Endothelial cell of umbilical vein (primary cell): ENCODE results near the gene CXXC5. TPM values are rescaled to one million over a fixed set of nuclear protein-coding genes. Genes with fewer than 3 reads are reported as not detected.
"Not testable (repeated sequence)": the region's sequence is repeated elsewhere in the genome, so short reads cannot be mapped to it uniquely, and the experiment has no call there.

Experiments
- BruUV-seq: library from RNA; stranded (reverse); fragments of 400-500 nt; replicated peaks from 2 replicates; lab custom pipeline; 2021; lab: Mats Ljungman, UMichigan
- CTCF ChIA-PET: fragments of 300-600, 350-600 bp; sonication (Branson Sonifier 250); formaldehyde crosslinking; loops from one replicate; lab custom pipeline; 2021; ENCODE audit warnings: antibody characterized with exemption, inconsistent platforms; lab: Charles Lee
- POLR2A ChIA-PET: fragments of 300-600, 350-600 bp; sonication (Branson Sonifier 250); formaldehyde crosslinking; loops from one replicate; lab custom pipeline; 2021; ENCODE audit warnings: antibody characterized with exemption, inconsistent platforms; lab: Charles Lee
- DNase-seq: peaks from one replicate; pipeline ENCODE4 v3.0.0-alpha.2; 2011; ENCODE audit warnings: low read depth, low spot score
- FAIRE-seq: peaks from 2 replicates; lab custom pipeline; 2011; peaks lifted over from hg19 to GRCh38; lab: Jason Lieb, UNC
- H2AFZ ChIP-seq: 2 replicates; pipeline ENCODE4 v1.6.0; 2012; ENCODE audit warnings: low read depth, low read length, control low read depth, inconsistent platforms
- H3K27ac ChIP-seq: 2 replicates; pipeline ENCODE4 v1.5.1; 2011; ENCODE audit warnings: low read depth, mild to moderate bottlenecking, control low read depth, low read length, moderate library complexity; ENCODE audit not compliant: insufficient read depth
- H3K27me3 ChIP-seq, 2 experiments: 2 replicates each; pipeline versions ENCODE4 v1.6.0 to v1.6.1; 2011; ENCODE audit warnings: low read length in 2 of 2, mixed read lengths in 1 of 2; ENCODE audit not compliant: control insufficient read depth in 2 of 2, insufficient read depth in 2 of 2
- H3K36me3 ChIP-seq, 2 experiments: 2 replicates in 1 of 2; 3 replicates in 1 of 2; pipeline ENCODE4 v1.5.1; 2011; ENCODE audit warnings: low read length in 2 of 2, mild to moderate bottlenecking in 1 of 2, moderate library complexity in 1 of 2; ENCODE audit not compliant: control insufficient read depth in 2 of 2, insufficient read depth in 2 of 2; ENCODE audit errors: extremely low read depth in 1 of 2
- H3K4me1 ChIP-seq: 3 replicates; pipeline ENCODE4 v1.5.1; 2011; ENCODE audit warnings: mild to moderate bottlenecking, low read length; ENCODE audit not compliant: control insufficient read depth, insufficient read depth; ENCODE audit errors: extremely low read depth
- H3K4me2 ChIP-seq: 2 replicates; pipeline ENCODE4 v1.6.1; 2011; ENCODE audit warnings: low read length, control low read depth, mixed read lengths; ENCODE audit not compliant: insufficient read depth
- H3K4me3 ChIP-seq, 3 experiments: fragments of 200-600 bp in 1 of 3; sonication (generic), shearing (Covaris generic) in 1 of 3; replicated peaks in 1 of 3; 2 replicates each; pipeline ENCODE4 v1.5.1; 2011 to 2016; ENCODE audit warnings: control low read depth in 3 of 3, low read length in 3 of 3, mild to moderate bottlenecking in 2 of 3, inconsistent platforms in 1 of 3, low read depth in 1 of 3, moderate library complexity in 1 of 3; ENCODE audit not compliant: insufficient read depth in 1 of 3
- H3K79me2 ChIP-seq: 2 replicates; pipeline ENCODE4 v1.6.0; 2012; ENCODE audit warnings: low read length, inconsistent platforms; ENCODE audit not compliant: control insufficient read depth, insufficient read depth
- H3K9ac ChIP-seq: replicated peaks from 2 replicates; pipeline ENCODE3; 2011; ENCODE audit warnings: low read length, control low read depth; ENCODE audit not compliant: insufficient read depth; ENCODE audit errors: extremely low read depth
- H3K9me1 ChIP-seq: replicated peaks from 3 replicates; pipeline ENCODE4 v1.6.0; 2011; ENCODE audit warnings: mild to moderate bottlenecking, low read length; ENCODE audit not compliant: control insufficient read depth, insufficient read depth; ENCODE audit errors: extremely low read depth
- H3K9me3 ChIP-seq: replicated peaks from 2 replicates; pipeline ENCODE4 v1.5.1; 2012; ENCODE audit warnings: low read length, inconsistent platforms; ENCODE audit not compliant: control insufficient read depth, insufficient read depth
- H4K20me1 ChIP-seq: replicated peaks from 2 replicates; pipeline ENCODE3; 2011; ENCODE audit warnings: mild to moderate bottlenecking, low read length; ENCODE audit not compliant: control insufficient read depth, insufficient read depth; ENCODE audit errors: extremely low read depth
- EZH2 ChIP-seq: IDR thresholded peaks from 2 replicates; pipeline ENCODE4 v1.6.1; 2012; ENCODE audit warnings: borderline replicate concordance, low read depth, mild to moderate bottlenecking, moderate library complexity, low read length, inconsistent platforms; ENCODE audit not compliant: severe bottlenecking
- FOS ChIP-seq: IDR thresholded peaks from 2 replicates; pipeline ENCODE4 v1.6.1; 2011; ENCODE audit warnings: mild to moderate bottlenecking, low read length, moderate library complexity, borderline replicate concordance; ENCODE audit not compliant: insufficient read depth
- GATA2 ChIP-seq: IDR thresholded peaks from 2 replicates; pipeline ENCODE4 v1.7.0; 2011; ENCODE audit warnings: low read depth, mild to moderate bottlenecking, moderate library complexity, mixed read lengths, low read length; ENCODE audit not compliant: insufficient read length, insufficient read depth
- JUN ChIP-seq: IDR thresholded peaks from 2 replicates; pipeline ENCODE4 v1.6.1; 2011; ENCODE audit warnings: borderline replicate concordance, low read depth; ENCODE audit not compliant: insufficient read length, insufficient read depth
- MYC ChIP-seq: IDR thresholded peaks from one replicate; pipeline ENCODE4 v1.6.1; 2011; ENCODE audit warnings: mild to moderate bottlenecking, low read depth, low read length
- POLR2A ChIP-seq: IDR thresholded peaks from 2 replicates; pipeline ENCODE4 v1.6.1; 2012; ENCODE audit warnings: low read depth, mild to moderate bottlenecking, control low read depth, low read length
- POLR2AphosphoS5 ChIP-seq: IDR thresholded peaks from 2 replicates; pipeline ENCODE4 v1.6.1; 2012; ENCODE audit warnings: low read depth, mild to moderate bottlenecking, control low read depth, low read length, moderate library complexity; ENCODE audit not compliant: insufficient read depth
- dilution Hi-C: fragments of 300-500 bp; cut with MboI; formaldehyde crosslinking; loops from one replicate; pipeline ENCODE4 v1.15.0; 2019; ENCODE audit warnings: low sequenced_read_pairs; ENCODE audit not compliant: extremely low pct_ligation_motif_present
- intact Hi-C: fragments of 100-400 bp; cut with micrococcal nuclease; formaldehyde crosslinking; loops from one replicate; pipeline ENCODE4 v1.10.0; 2022
- polyA plus RNA-seq, 4 experiments: library from polyadenylated mRNA; depleted of rRNA in 3 of 4; stranded (reverse) in 3 of 4; unstranded in 1 of 4; fragments of >200 nt; gene quantifications; 2 replicates each; pipeline versions ENCODE4 v1.2.1 to v1.2.3, GENCODE V29; 2011 to 2012; ENCODE audit warnings: missing spikeins in 1 of 4
- total RNA-seq: library from RNA; stranded (reverse); gene quantifications from 2 replicates; pipeline ENCODE4 v1.2.3, GENCODE V29; 2021
- TF ChIP-seq, protein P1 (sequence below), 2 donors: IDR thresholded peaks; 1 replicate in 1 of 2; 2 replicates in 1 of 2; pipeline ENCODE4 v1.5.1; 2011; ENCODE audit warnings: low read length in 2 of 2, mild to moderate bottlenecking in 2 of 2, moderate library complexity in 2 of 2, control low read depth in 1 of 2, inconsistent platforms in 1 of 2, low read depth in 1 of 2; ENCODE audit not compliant: insufficient read depth in 1 of 2; ENCODE audit errors: extremely low read depth in 1 of 2
- TF ChIP-seq, protein P2 (sequence below): IDR thresholded peaks from 2 replicates; pipeline ENCODE4 v1.6.1; 2011; ENCODE audit not compliant: insufficient read depth, insufficient read length

The CXXC5 gene
- total and polyA plus RNA-seq, 2 donors (not counting 3 experiments of a cell fraction or from before 2014, with no cell fraction given): 2.7 to 5.5 TPM

DNA sequence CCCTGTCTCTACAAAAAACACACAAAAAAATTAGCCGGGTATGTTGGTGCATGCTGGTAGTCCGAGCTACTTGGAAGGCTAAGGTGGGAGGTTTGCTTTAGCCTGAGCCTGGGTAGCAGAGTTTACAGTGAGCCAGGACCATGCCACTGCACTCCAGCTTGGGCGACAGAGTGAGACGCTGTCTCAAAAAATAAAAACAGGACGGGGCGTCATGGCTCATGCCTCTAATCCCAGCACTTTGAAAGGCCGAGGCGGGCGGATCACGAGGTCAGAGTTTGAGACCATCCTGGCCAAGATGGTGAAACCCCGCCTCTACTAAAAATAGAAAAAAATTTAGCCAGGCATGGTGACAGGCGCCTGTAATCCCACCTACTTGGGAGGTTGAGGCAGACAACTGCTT is 46.7 kb upstream of the CXXC5 start:
- dilution Hi-C loops (no loop called here), intact Hi-C loops (no loop called here)
- TF ChIP-seq, protein P1, sequence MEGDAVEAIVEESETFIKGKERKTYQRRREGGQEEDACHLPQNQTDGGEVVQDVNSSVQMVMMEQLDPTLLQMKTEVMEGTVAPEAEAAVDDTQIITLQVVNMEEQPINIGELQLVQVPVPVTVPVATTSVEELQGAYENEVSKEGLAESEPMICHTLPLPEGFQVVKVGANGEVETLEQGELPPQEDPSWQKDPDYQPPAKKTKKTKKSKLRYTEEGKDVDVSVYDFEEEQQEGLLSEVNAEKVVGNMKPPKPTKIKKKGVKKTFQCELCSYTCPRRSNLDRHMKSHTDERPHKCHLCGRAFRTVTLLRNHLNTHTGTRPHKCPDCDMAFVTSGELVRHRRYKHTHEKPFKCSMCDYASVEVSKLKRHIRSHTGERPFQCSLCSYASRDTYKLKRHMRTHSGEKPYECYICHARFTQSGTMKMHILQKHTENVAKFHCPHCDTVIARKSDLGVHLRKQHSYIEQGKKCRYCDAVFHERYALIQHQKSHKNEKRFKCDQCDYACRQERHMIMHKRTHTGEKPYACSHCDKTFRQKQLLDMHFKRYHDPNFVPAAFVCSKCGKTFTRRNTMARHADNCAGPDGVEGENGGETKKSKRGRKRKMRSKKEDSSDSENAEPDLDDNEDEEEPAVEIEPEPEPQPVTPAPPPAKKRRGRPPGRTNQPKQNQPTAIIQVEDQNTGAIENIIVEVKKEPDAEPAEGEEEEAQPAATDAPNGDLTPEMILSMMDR (IDR thresholded peaks at IDR 0.05; ENCODE audit: extremely low read depth in 1 of 2, insufficient read depth in 1 of 2, low read depth in 1 of 2, low read length in 2 of 2): no peak
- TF ChIP-seq GATA2 (no peak), JUN (no peak), POLR2A (no peak), MYC (no peak), EZH2 (no peak), FOS (no peak), POLR2AphosphoS5 (no peak)
- TF ChIP-seq, protein P2, sequence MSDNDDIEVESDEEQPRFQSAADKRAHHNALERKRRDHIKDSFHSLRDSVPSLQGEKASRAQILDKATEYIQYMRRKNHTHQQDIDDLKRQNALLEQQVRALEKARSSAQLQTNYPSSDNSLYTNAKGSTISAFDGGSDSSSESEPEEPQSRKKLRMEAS: no peak
- Histone ChIP-seq H3K9me1 (no peaks in the 10 kb centered on the region), H3K4me3 (no peak overlapping the region), H3K4me1 (no peaks in the 10 kb centered on the region), H3K4me2 (no peak overlapping the region), H3K9ac (no peak overlapping the region), H3K79me2 (peaks cover 54% of the 10 kb centered on the region), H3K36me3 (peaks cover 12 to 14% of the 10 kb centered on the region in 2 experiments), H2AFZ (no peak overlapping the region), H3K9me3 (no peaks in the 10 kb centered on the region), H3K27me3 (no peaks in the 10 kb centered on the region), H3K27ac (no peak overlapping the region), H4K20me1 (peaks cover 9% of the 10 kb centered on the region)
- FAIRE-seq (no peak), DNase-seq (no peak)
- BruUV-seq: TSS peak; percentile 3
- ChIA-PET POLR2A (no interaction called here), CTCF (interaction anchor here (2.0 kb wide), 1 partner anchor 13 kb away, joined by 5 read pairs; no protein-coding TSS in a partner anchor)

DNA sequence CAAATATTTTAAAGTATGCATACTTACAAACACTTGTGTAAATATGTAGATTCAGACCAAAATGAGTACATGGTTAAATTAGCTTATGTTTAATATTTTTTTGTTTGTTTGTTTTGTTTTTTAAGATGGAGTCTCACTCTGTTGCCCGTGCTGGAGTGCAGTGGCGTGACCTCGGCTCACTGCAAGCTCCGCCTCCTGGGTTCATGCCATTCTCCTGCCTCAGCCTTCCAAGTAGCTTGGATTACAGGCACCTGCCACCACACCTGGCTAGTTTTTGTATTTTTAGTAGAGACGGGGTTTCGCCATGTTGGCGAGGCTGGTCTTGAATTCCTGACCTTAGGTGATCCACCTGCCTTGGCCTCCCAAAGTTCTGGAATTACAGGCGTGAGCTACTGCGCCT is 46.2 kb upstream of the CXXC5 start:
- POLR2A ChIA-PET, DNase-seq, H3K27me3 ChIP-seq, H3K9me1 ChIP-seq, H3K9me3 ChIP-seq, H3K4me1 ChIP-seq, H4K20me1 ChIP-seq, H3K4me2 ChIP-seq, intact Hi-C loops, FAIRE-seq, H3K4me3 ChIP-seq, BruUV-seq, H3K9ac ChIP-seq, H2AFZ ChIP-seq, H3K27ac ChIP-seq, dilution Hi-C loops: not testable (repeated sequence)
- CTCF ChIA-PET: interaction anchor here (2.0 kb wide), 1 partner anchor 14 kb away, joined by 5 read pairs; no protein-coding TSS in a partner anchor
- Histone ChIP-seq H3K36me3 (peaks cover 12 to 14% of the 10 kb centered on the region in 2 experiments), H3K79me2 (peaks cover 55% of the 10 kb centered on the region)
